Adrenal gland (tissue), 5 donors: ENCODE measurements around the gene ARHGAP26.

Source experiments
- POLR2A ChIP-seq, 2 donors: fragments of 450-650 bp; IDR thresholded peaks; one replicate each; pipeline ENCODE4 v1.6.1; 2017; ENCODE audit warnings: antibody characterized with exemption in 2 of 2, mild to moderate bottlenecking in 2 of 2, moderate library complexity in 1 of 2
- TF ChIP-seq, protein P1 (sequence below), 6 experiments: fragments of 450-650 bp in 4 of 6; fragments of 200-600 bp in 2 of 6; sonication (generic) in 1 of 6; IDR thresholded peaks; 1 replicate in 5 of 6; 2 replicates in 1 of 6; pipeline versions ENCODE4 v1.5.1 to v1.8.0; 2016 to 2021; ENCODE audit warnings: antibody characterized with exemption in 6 of 6, mild to moderate bottlenecking in 2 of 6, moderate library complexity in 1 of 6
- donor health status: DM: no; HTN: no; CAD: no.

DNA sequence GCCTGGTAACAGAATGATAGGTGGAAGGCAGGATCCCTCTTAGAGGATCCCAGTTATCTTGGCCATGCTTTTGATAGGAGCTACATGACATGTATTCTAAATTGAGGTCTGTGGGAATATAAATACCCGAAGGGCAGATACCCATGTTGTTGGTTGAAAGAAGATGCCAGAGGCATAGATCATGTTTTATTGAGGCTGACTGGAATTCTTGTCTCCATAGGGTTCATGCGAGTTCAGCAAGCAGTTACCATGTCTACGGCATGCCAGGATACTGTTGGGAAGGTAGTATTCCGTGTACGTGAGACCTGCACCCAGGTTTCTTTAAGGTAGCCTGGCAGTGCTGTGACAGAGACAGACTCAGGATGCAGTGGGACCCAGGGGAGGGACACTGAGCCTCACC is 402.6 kb downstream of the ARHGAP26 start:
- TF ChIP-seq, protein P1, sequence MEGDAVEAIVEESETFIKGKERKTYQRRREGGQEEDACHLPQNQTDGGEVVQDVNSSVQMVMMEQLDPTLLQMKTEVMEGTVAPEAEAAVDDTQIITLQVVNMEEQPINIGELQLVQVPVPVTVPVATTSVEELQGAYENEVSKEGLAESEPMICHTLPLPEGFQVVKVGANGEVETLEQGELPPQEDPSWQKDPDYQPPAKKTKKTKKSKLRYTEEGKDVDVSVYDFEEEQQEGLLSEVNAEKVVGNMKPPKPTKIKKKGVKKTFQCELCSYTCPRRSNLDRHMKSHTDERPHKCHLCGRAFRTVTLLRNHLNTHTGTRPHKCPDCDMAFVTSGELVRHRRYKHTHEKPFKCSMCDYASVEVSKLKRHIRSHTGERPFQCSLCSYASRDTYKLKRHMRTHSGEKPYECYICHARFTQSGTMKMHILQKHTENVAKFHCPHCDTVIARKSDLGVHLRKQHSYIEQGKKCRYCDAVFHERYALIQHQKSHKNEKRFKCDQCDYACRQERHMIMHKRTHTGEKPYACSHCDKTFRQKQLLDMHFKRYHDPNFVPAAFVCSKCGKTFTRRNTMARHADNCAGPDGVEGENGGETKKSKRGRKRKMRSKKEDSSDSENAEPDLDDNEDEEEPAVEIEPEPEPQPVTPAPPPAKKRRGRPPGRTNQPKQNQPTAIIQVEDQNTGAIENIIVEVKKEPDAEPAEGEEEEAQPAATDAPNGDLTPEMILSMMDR (IDR thresholded peaks at IDR 0.05): no peak
- TF ChIP-seq POLR2A (IDR thresholded peaks at IDR 0.05): no peak
